ENCODE measurements around the gene SH3RF1. TPM values are rescaled to one million over a fixed set of nuclear protein-coding genes. Genes with fewer than 3 reads are reported as not detected.
"Not testable (repeated sequence)": the region's sequence is repeated elsewhere in the genome, so short reads cannot be mapped to it uniquely, and the experiment has no call there.

The SH3RF1 gene
- total and polyA plus RNA-seq, 7 donors: 8.2 to 20.8 (median 12.5) TPM

- Histone ChIP-seq H3K9me3 (no peaks in the 10 kb centered on the region), H3K4me3 (no peak overlapping the region), H3K4me1 (peaks cover 0 to 41% (median 28%) of the 10 kb centered on the region in 4 donors), H3K27ac (no peak overlapping the region), H3K27me3 (no peaks in the 10 kb centered on the region), H3K36me3 (no peaks in the 10 kb centered on the region)
- no peak for DNase-seq
- intact Hi-C loops (cut with DNase I): no loop called here
- WGBS, 2 donors: 54 to 60% methylated on average over 3 of the region's 3 CpGs
- TF ChIP-seq CTCF (IDR thresholded peaks at IDR 0.05) (no peak), EP300 (IDR thresholded peaks at IDR 0.05) (no peak), POLR2AphosphoS5 (IDR thresholded peaks at IDR 0.05) (no peak), POLR2A (IDR thresholded peaks at IDR 0.05) (no peak)
Measured at GRCh38 chr4:169199184-169199583, 71.6 kb downstream of the SH3RF1 start.

- Histone ChIP-seq H3K36me3 (no peaks in the 10 kb centered on the region), H3K9me3 (no peaks in the 10 kb centered on the region), H3K4me3 (no peak overlapping the region), H3K27me3 (no peaks in the 10 kb centered on the region), H3K27ac (no peak overlapping the region), H3K4me1 (peaks cover 0 to 40% (median 30%) of the 10 kb centered on the region in 4 donors)
- DNase-seq: no peak
- intact Hi-C loops (cut with DNase I): no loop called here
- TF ChIP-seq POLR2AphosphoS5 (IDR thresholded peaks at IDR 0.05) (no peak), EP300 (IDR thresholded peaks at IDR 0.05) (no peak), CTCF (IDR thresholded peaks at IDR 0.05) (no peak), POLR2A (IDR thresholded peaks at IDR 0.05) (no peak)
Measured at GRCh38 chr4:169198167-169198566, 72.6 kb downstream of the SH3RF1 start.

GRCh38 chr4:169197206-169197605, 73.5 kb downstream of the SH3RF1 start:
- H3K4me3 ChIP-seq; H3K9me3 ChIP-seq; H3K27ac ChIP-seq; intact Hi-C loops (cut with DNase I); H3K27me3 ChIP-seq; H3K36me3 ChIP-seq; DNase-seq: not testable (repeated sequence)
- 93% methylated on average over 11 of the region's 11 CpGs for WGBS, 2 donors
- H3K4me1 ChIP-seq: peaks cover 0 to 34% (median 22%) of the 10 kb centered on the region in 4 donors

- no peaks in the 10 kb centered on the region for H3K9me3 ChIP-seq
- H3K4me3 ChIP-seq: no peak overlapping the region
- H3K4me1 ChIP-seq: peaks cover 0 to 13% (median 6%) of the 10 kb centered on the region in 4 donors
- intact Hi-C loops (cut with DNase I): no loop called here
- H3K27ac ChIP-seq: no peak overlapping the region
- H3K36me3 ChIP-seq: no peaks in the 10 kb centered on the region
- no peak for TF ChIP-seq EP300 (IDR thresholded peaks at IDR 0.05)
- no peak for TF ChIP-seq POLR2A (IDR thresholded peaks at IDR 0.05)
- no peak for TF ChIP-seq CTCF (IDR thresholded peaks at IDR 0.05)
- no peak for TF ChIP-seq POLR2AphosphoS5 (IDR thresholded peaks at IDR 0.05)
- DNase-seq: no peak
- no peaks in the 10 kb centered on the region for H3K27me3 ChIP-seq
Measured at GRCh38 chr4:169195032-169195431, 75.7 kb downstream of the SH3RF1 start.

GRCh38 chr4:169189968-169190367, 80.8 kb downstream of the SH3RF1 start:
- H3K36me3 ChIP-seq; H3K4me3 ChIP-seq; DNase-seq; H3K27ac ChIP-seq; H3K9me3 ChIP-seq; H3K27me3 ChIP-seq; intact Hi-C loops (cut with DNase I): not testable (repeated sequence)
- 42 to 43% methylated on average over 2 of the region's 2 CpGs for WGBS, 2 donors
- peaks cover 0 to 15% (median 6%) of the 10 kb centered on the region in 4 donors for H3K4me1 ChIP-seq

GRCh38 chr4:169189372-169189771, 81.4 kb downstream of the SH3RF1 start:
- intact Hi-C loops (cut with DNase I): no loop called here
- H3K27ac ChIP-seq: no peak overlapping the region

More at GRCh38 chr4:169189372-169189771, 81.4 kb downstream of the SH3RF1 start:
- DNase-seq: no peak
- no peaks in the 10 kb centered on the region for H3K36me3 ChIP-seq
- H3K9me3 ChIP-seq: no peaks in the 10 kb centered on the region
- H3K27me3 ChIP-seq: no peaks in the 10 kb centered on the region
- H3K4me1 ChIP-seq: peaks cover 0 to 18% (median 8%) of the 10 kb centered on the region in 4 donors
- no peak overlapping the region for H3K4me3 ChIP-seq
- 73 to 76% methylated on average over 4 of the region's 4 CpGs for WGBS, 2 donors
- TF ChIP-seq EP300 (IDR thresholded peaks at IDR 0.05): no peak
- TF ChIP-seq POLR2A (IDR thresholded peaks at IDR 0.05): no peak
- TF ChIP-seq CTCF (IDR thresholded peaks at IDR 0.05): no peak
- TF ChIP-seq POLR2AphosphoS5 (IDR thresholded peaks at IDR 0.05): no peak

Data from sigmoid colon (tissue), 7 donors.